KOPT-K1 (cell line): ENCODE results near the gene SIK3.

Experiments
- H3K27ac ChIP-seq: fragments of 200-600 bp; sonication (generic); 2 replicates; pipeline ENCODE4 v1.5.1; 2016; ENCODE audit warnings: antibody characterized with exemption, mild to moderate bottlenecking, low read depth, low read length; ENCODE audit not compliant: poor library complexity, severe bottlenecking
- H3K36me3 ChIP-seq: fragments of 200-600 bp; sonication (generic); 2 replicates; pipeline ENCODE4 v1.5.1; 2017; ENCODE audit warnings: antibody characterized with exemption, mild to moderate bottlenecking, low read length, moderate library complexity; ENCODE audit not compliant: insufficient read depth
- H3K9me3 ChIP-seq: fragments of 200-600 bp; sonication (generic); 2 replicates; pipeline ENCODE4 v1.5.1; 2017; ENCODE audit warnings: antibody characterized with exemption, low read length, mild to moderate bottlenecking; ENCODE audit not compliant: insufficient read depth, poor library complexity, severe bottlenecking

The SIK3 gene

GRCh38 chr11:116895048-116895757 lies 203.0 kb downstream of the SIK3 start:
- peaks cover 41% of the 10 kb centered on the region; the same call in 1 of the 2 replicates for H3K36me3 ChIP-seq

GRCh38 chr11:116893906-116894305 lies 204.3 kb downstream of the SIK3 start:
- H3K9me3 ChIP-seq = no peaks in the 10 kb centered on the region
- no peak overlapping the region for H3K27ac ChIP-seq
- peaks cover 39% of the 10 kb centered on the region; the same call in 1 of the 2 replicates for H3K36me3 ChIP-seq

More at GRCh38 chr11:116895048-116895757, 203.0 kb downstream of the SIK3 start:
- Histone ChIP-seq H3K27ac (no peak overlapping the region), H3K9me3 (peaks cover 6% of the 10 kb centered on the region)

GRCh38 chr11:116893437-116893836 lies 204.8 kb downstream of the SIK3 start:
- Histone ChIP-seq H3K36me3 (peaks cover 39% of the 10 kb centered on the region; the same call in 1 of the 2 replicates), H3K27ac (no peak overlapping the region), H3K9me3 (no peaks in the 10 kb centered on the region)

GRCh38 chr11:116892374-116892773 lies 205.9 kb downstream of the SIK3 start:
- Histone ChIP-seq H3K9me3 (no peaks in the 10 kb centered on the region), H3K36me3 (peaks cover 39% of the 10 kb centered on the region; the same call in 1 of the 2 replicates), H3K27ac (no peak overlapping the region)

- Histone ChIP-seq H3K9me3 (no peaks in the 10 kb centered on the region), H3K36me3 (peaks cover 38% of the 10 kb centered on the region; the same call in 1 of the 2 replicates), H3K27ac (no peak overlapping the region)
Measured at GRCh38 chr11:116891746-116892145, 206.5 kb downstream of the SIK3 start.

- Histone ChIP-seq H3K36me3 (peaks cover 27% of the 10 kb centered on the region; the same call in 1 of the 2 replicates), H3K27ac (no peak overlapping the region), H3K9me3 (no peaks in the 10 kb centered on the region)
Measured at GRCh38 chr11:116890607-116891006, 207.6 kb downstream of the SIK3 start.

GRCh38 chr11:116890193-116890592 lies 208.0 kb downstream of the SIK3 start:
- Histone ChIP-seq H3K36me3 (peaks cover 26% of the 10 kb centered on the region; the same call in 1 of the 2 replicates), H3K27ac (peak overlapping the region; percentile 32), H3K9me3 (no peaks in the 10 kb centered on the region)

- no peak overlapping the region for H3K27ac ChIP-seq
- H3K36me3 ChIP-seq = peaks cover 18% of the 10 kb centered on the region; the same call in 1 of the 2 replicates
- no peaks in the 10 kb centered on the region for H3K9me3 ChIP-seq
Measured at GRCh38 chr11:116888884-116889549, 209.2 kb downstream of the SIK3 start.

GRCh38 chr11:116888024-116888423 lies 210.2 kb downstream of the SIK3 start:
- no peaks in the 10 kb centered on the region for H3K9me3 ChIP-seq
- H3K36me3 ChIP-seq = 0 out of 2 replicates have a peak, but pooled peaks cover 8% of the 10 kb centered on the region
- no peak overlapping the region for H3K27ac ChIP-seq

- Histone ChIP-seq H3K27ac (no peak overlapping the region), H3K9me3 (no peaks in the 10 kb centered on the region), H3K36me3 (no peaks in the 10 kb centered on the region)
Measured at GRCh38 chr11:116885951-116886655, 212.1 kb downstream of the SIK3 start.

GRCh38 chr11:116882386-116882785 lies 215.8 kb downstream of the SIK3 start:
- Histone ChIP-seq H3K9me3 (no peaks in the 10 kb centered on the region), H3K36me3 (no peaks in the 10 kb centered on the region), H3K27ac (no peak overlapping the region)

GRCh38 chr11:116881143-116881542 lies 217.1 kb downstream of the SIK3 start:
- H3K27ac ChIP-seq = no peak overlapping the region

GRCh38 chr11:116879800-116880625 lies 218.2 kb downstream of the SIK3 start:
- Histone ChIP-seq H3K9me3 (no peaks in the 10 kb centered on the region), H3K27ac (no peak overlapping the region), H3K36me3 (peaks cover 8% of the 10 kb centered on the region)

More at GRCh38 chr11:116881143-116881542, 217.1 kb downstream of the SIK3 start:
- Histone ChIP-seq H3K9me3 (no peaks in the 10 kb centered on the region), H3K36me3 (no peaks in the 10 kb centered on the region)

GRCh38 chr11:116876656-116877055 lies 221.6 kb downstream of the SIK3 start:
- Histone ChIP-seq H3K9me3 (no peaks in the 10 kb centered on the region), H3K36me3 (peaks cover 42% of the 10 kb centered on the region), H3K27ac (no peak overlapping the region)
